Activated CD8-positive, alpha-beta memory T cell treated with anti-CD3 and anti-CD28 coated beads for 48 hours (primary cell): ENCODE measurements around the gene ANKRD13C.

Experiments
- DNase-seq, 3 experiments: peaks; one replicate each; pipeline ENCODE4 v3.0.0-alpha.2; 2020; ENCODE audit warnings: low read depth in 2 of 3, low spot score in 2 of 3

The ANKRD13C gene

DNA sequence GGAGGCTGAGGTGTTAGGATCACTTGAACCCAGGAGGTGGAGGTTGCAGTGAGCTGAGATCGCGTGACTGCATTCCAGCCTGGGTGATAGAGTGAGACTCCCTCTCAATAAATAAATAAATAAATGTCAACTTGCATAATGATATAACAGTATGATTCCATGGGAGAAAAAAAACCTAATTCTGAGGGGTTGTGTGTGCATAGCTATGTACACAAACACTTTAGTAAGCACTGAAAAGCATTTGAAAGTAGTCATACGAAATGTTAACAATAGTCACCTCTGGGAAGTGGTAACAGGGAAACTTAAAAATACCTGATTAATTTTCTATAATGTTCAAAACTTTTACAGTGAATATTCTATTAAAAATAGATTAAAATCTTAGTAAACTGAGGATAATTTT lies 43.2 kb downstream of the ANKRD13C start:
- no peak for DNase-seq

DNA sequence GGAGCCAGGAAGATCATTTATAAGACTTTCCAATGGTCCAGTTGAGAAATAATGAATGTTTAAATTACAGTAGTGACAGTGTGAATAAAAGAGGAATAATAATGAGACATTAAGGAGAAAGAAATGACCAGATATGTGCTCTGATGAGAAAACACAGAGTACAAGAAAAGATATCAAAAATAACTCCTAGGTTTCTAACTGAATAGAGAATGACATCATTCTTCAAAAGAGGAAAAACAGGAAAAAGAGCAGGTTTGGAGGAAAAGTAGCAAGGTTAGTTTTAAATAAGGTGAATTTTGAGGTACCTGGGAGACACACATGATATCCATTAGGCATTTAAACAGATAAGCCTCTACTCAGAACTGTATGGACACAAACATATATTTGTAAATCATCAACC lies 55.0 kb downstream of the ANKRD13C start:
- no peak for DNase-seq

DNA sequence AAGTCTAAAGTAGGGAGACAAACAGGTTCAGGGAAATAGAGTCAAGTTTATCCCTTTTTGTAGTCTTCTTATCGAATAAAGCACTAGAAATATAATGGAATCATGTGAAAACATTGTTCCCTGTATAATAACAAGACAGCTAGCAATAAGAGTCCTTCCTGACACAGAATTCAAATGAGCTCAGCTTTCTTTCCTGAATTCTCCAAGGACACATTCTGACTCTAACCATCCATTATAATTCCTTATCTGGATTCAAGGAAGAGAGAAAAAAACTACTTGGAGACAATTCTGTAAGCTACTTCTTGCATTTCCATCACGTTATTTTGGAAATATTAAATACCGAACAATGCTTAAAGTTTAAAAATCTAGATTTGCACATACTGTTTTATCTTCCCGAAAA lies 58.8 kb downstream of the ANKRD13C start:
- no peak for DNase-seq

DNA sequence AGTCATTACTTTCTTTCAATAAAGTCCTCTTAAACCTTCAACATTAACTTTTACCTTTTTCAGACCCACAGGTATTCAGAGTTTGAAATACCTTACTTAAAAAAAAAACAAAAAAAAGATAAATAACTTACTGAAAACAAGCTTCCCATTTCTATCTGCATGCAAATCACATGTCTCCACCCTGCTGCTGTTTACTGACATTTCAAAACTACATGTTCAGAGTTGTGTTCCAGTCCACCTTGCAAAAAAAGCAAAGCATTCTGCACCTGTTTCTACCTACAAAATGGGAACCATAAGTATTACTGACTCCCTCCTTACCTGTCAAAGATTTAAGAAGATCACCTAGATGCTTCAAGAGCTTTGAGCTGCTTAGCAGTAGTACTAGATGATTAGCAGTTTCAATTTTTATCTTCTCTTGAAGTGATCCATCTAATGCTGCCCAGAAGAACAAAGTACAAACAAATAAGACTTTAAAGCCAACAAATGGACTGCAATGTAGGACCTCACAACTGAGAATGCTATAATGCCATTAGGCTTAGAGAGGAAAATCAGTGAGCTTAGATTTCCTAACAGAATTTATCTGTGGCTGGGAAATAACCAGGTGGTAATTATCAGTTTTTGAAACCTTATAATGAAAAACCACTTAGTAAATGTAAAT lies 61.2 kb downstream of the ANKRD13C start:
- no peak for DNase-seq

DNA sequence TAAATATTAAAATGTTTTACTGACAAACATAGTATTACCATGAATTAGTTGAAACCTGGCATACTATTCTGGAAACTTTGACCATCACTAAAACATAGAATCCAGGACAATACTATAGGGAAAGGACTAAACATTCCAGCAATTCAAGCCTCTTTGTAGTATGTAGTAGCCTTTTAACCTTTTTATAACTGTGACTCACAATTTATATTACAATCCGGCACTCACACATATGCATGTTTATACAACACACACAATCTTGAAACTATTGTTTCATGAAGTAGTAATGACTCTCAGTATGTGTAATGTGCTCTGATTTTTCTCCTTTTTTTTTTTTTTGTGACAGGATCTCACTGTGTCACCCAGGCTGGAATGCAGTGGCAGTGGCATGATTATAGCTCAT lies 64.3 kb downstream of the ANKRD13C start:
- DNase-seq, result no peak

DNA sequence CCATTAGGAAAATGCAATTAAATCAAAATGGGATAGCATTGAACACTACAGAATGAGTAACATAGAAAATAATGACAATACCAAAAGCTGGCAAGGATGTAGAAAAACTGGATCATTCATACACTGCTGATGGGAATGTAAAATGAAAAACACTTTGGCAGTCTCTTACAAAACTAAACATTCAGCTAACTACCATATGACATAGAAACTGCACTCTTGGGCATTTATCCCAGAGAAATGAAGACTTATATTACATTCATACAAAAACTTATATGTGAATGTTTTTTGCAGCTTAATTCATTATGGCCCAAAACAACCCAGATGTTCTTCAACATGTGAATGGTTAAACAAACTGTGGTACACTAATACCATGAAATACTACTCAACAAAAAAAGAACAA lies 66.4 kb downstream of the ANKRD13C start:
- no peak for DNase-seq

DNA sequence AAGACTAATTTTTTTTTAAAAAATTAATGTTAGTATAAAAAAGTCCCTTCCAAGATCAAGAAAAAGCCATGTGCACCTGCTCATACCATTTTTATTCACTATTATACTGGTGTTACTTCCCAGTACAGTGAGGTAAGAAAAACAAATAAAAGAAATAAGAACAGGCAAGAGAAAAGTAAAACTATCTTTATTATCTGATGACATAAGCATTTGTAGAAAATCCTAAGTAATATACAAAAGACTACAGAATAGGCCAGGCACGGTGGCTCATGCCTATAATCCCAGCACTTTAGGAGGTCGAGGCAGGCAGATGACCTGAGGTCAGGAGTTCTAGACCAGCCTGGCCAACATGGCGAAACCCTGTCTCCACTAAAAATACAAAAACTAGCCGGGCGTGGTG lies 68.1 kb downstream of the ANKRD13C start:
- DNase-seq, result no peak

DNA sequence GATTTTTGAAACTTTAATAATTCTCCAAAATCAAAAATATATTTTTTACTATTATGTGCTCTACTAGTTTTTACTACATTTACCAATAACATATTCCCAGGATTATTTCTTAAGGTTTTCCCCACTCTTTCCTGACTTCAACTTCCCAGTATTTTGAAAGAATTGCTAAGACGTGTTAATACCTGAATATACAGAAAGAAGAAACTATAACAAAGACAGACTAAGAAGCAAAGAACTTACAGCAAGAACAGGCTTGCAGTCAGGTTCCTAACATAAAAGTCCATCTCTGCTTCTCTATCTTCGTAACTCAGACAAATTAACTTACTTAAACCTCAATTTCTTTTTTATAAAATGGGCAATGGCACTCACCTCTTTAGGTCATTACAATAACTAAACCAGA lies 70.2 kb downstream of the ANKRD13C start:
- DNase-seq, result no peak

DNA sequence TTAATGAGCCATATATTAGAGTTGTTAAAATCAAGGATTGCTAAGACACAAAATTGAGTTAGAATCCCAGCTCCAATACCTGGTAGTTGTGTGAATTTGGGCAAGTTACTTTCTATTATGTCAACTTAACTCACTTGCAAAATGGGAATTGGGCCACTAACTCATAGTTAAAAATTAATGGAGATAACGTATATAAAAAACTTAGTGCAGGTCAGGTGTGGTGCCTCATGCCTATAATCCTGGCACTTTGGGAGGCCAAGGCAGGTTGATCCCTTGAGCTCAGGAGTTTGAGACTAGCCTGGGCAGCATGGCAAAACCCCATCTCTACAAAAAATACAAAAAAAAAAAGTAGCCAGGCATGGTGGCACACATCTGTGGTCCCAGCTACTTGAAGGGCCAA lies 75.8 kb downstream of the ANKRD13C start:
- no peak for DNase-seq

DNA sequence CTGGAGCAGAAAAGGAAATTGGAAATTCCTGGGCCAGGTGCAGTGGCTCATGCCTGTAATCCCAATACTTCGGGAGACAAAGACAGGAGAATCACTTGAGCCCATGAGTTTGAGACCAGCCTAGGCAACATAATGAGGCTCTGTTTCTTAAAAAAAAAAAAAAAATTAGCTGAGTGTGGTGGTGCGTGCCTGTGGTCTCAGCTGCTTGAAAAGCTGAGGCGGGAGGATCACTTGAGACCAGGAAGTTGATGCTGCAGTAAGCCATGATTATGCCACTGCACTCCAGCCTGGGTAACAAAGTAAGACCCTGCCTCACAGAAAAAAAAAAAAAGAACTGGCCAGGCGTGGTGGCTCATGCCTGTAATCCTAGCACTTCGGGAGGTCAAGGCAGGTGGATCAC lies 76.6 kb downstream of the ANKRD13C start:
- no peak for DNase-seq

DNA sequence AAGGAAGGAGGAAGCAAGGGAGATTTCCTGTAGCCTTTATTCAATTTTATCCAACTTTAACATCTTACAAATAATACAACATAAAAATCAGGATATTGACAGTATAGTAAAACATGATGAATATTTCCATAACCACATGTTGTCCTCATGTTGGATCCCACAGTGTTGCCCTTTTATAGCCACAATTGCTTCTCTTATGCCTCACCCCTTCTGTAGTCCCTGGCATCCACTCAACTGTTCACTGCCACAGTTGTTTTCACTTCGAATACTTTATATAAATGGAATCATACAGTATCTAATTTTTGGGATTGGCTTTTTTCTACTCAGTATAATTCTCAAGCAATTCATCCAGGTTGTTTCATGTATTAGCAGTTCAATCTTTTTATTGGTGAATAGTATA lies 88.6 kb downstream of the ANKRD13C start:
- no peak for DNase-seq

DNA sequence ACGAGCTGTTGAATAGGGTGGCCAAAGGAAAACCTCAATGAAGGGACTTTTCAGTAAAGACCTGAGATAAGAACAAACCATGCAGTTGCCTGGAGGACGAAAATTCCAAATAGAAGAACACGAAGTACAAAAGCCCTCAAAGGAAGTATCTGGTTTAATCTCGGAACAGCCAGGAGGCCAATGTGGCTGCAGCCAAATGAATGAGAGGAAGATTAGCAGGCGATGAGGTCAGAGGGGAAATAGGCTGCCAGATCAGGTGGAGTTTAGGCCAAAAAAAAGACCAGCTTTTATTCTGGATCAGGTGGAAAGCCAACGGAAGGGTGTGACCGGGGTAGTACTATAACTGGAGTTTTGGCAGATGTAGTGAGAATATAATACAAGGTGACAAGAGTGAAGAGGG lies 89.7 kb downstream of the ANKRD13C start:
- DNase-seq, result no peak

DNA sequence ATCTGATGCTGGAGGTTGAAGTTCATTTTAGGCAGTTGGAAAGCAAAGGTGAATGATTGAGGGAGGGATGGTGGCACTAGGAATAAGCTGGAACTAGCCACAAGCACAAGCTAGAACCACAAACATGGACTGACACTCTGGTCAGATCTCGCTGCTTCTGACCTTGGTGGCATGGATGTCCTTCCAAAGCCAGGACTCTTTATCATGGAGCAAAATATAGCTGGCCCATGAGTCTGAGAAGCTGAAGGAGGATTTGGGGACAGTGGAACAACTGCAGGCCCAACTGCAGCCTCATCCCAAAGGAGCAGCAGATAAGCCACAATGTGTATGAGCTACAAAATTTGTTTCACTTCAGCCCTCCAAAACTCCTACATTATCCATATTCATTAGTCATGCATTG lies 97.9 kb downstream of the ANKRD13C start:
- DNase-seq, result no peak

DNA sequence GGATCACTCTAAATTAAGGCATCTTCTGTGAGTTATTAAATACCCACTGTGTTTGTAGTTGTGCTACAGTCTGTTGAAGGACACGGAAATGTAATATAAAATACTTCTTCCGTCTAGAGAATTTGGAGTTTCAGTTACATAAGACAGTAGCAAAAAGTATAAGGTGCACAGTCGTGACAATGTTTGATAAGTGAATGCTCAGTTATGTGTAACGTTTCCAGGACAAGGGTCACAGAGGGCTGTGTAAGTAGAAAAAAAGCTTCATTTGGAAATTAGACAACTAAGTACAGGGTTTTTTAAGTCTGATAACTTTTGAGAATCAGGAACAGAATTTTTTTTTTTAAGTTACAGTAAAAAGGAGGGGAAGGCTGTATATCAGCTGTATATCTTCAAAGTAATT lies 105.8 kb downstream of the ANKRD13C start:
- DNase-seq, result no peak

DNA sequence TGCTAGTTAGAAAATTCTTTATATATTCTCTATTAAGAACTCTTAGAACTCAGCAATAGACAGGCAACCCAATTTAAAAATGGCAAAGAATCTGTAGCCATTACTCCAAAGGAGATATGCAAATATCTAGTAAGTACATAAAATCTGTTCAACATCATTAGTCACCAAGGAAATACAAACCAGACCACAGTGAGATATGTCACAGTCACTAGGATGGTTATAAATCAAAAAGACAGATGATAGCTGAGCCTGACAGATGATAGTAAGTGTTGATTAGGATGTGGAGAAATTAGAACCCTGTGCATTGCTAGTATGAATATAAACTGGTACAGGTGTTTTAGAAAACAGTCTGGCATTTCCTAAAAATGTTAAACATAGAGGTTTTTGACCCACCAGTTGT lies 106.8 kb downstream of the ANKRD13C start:
- DNase-seq, result no peak

DNA sequence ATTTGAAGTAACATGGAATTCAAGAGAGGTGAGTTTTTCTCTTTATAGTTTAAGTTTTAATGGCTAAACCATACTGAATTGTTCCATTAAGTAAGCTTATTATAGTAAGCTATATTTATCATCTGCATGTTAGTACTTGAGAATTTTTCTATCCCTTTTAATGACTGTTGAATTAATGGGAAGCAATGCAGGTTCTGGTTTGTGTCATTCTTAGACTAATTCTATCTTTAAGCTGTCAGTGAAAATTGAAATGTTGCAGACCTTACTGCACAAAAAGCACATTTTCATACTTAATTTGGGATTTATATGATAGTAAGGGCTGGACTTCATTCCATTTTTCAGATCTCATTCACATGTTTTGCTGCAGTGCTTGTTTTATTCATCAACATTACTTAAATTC lies 107.4 kb downstream of the ANKRD13C start:
- no peak for DNase-seq

DNA sequence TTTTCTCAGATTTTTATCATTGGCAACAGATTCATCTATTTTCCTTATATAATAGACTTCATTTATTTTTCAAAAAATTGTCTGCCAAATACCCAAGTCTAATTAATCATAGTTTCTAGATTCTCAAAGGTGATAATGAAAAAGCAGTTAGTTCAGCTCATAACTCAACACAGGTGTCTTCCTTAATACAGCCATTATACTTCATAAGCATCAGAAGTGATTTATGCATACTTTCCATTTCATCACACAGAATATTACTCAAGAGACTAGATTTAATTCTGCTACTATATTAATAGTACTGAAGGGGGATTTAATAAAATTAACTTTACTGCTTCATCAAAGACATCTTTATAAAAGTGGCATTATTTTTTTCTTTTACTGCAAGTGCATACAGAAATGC lies 114.6 kb downstream of the ANKRD13C start:
- DNase-seq, result no peak

DNA sequence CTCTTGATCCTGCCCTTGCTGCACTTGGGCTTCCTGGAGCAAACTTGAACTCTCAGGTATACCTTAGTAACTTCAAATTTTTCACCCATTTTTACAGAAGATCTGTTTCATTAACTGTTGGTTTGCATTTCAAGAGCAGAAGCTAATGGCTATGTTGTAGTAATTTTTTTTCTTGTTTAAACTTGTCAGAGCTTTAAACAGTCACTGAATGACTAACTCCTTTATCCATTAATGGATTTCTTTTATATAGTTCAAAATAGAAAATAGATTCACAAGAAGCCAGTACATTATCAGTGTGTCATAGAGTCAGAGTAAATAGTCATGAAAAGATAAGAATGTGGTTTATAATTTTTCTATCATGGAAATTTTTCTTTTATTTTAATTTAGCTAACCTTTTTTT lies 119.8 kb downstream of the ANKRD13C start:
- no peak for DNase-seq

DNA sequence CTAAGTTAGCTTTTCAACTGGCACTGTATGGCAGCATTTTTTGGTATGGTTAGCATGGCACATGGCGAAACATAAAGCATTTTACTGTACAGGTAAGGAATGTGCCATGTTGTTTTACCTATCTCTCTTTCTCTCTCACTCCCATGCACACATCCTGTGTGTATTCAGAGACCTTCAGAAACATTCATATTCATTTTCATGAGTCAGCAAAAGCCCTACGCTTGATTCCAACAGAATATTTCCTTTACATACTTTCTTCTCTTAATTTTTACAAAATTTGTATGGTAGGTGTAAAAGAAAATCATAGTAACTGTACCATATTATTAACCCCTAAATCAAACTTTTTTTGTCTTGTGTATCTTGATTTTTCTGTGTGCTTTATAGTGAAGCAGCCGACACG lies 123.0 kb downstream of the ANKRD13C start:
- no peak for DNase-seq

DNA sequence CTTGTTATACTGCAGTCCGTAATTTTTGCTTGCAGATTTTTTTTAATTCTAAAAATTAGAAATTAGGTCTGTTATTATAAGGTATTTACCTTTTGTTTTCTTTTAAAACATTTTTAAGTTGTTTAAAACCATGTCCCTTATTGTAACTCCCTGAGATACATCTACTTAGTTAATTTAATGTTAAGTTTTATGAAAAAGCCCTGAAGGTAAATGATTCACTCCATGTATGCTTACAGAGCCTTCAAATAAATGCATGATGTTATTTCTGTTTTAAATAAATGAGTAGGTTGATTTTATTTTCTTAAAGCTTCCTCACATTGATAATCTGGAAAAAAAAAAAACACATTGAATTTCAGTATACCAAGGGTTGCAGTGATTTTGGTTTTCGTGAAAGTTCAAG lies 125.9 kb downstream of the ANKRD13C start:
- DNase-seq, result no peak

DNA sequence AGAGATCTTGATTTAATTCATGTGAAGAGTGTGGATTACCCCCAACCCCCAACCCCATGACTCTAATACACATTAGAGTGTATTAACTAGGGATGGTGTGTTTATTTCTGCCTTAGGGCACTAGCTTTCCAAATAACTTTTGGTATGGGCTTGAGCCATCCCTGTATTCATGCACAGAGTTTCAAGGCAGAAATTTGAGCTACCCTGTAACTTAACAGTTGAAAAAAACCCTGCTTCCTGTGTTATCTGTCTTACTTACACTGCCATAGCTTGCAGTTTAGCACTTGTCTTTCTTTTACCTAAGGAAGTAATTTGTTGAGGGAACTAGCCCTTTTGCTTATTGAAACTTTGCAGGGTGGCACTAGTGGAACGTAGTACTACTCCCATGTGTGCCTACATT lies 127.1 kb downstream of the ANKRD13C start:
- DNase-seq, result no peak

DNA sequence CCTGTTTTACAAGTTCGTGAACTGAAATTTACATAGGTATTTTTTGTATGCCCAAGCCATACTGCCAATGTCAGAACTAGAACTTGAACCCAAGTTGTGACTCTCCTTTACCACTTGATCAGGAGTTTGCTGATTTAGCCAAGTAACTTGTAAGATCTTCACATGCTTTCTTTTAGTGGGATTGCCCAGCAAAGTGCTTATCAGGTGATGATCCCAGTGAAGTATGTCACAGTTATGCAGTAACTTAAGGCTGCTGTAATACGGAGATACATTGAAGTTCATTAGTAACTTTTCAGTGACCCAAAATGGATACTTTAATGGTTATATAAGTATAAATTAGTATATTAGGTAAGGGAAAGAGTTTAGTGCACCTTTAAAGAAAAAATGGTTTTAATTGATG lies 129.6 kb downstream of the ANKRD13C start:
- DNase-seq, result no peak

DNA sequence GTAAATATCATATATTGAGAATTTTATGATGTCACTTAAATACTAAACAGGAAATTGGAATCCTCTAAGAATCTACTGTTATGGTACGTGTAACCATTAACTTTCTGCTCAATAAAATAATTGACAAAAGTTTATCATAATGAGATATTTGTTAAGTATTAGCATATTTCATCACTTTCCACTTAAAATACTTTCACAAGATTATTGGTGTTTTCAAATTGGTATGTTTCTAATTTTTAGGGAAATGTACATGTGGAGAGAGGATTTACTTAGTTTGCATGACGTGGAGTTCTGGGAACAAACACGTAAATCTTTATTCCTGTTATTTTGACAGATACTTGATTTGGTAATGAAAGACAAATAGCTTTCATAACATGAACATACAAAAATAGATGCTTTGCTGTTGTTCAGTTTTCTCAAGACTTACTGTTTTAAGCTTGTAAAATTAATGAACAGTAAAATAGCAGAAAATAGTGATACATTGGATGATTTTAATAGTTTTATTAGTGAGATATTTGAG lies 131.7 kb downstream of the ANKRD13C start:
- no peak for DNase-seq
